ENCODE data around the gene APC. TPM values are rescaled to one million over a fixed set of nuclear protein-coding genes. Genes with fewer than 3 reads are reported as not detected.

The APC gene
- total RNA-seq: 39.8 TPM
- long read RNA-seq, full-length matches to known transcripts: 1 of 19 reads
- long read RNA-seq, partial matches to known transcripts: 9 of 19 reads
- long read RNA-seq, other reads (novel, unspliced or antisense): 9 of 19 reads

- DNase-seq (ENCODE audit: low spot score): peak; percentile 96
These were observed at the start of gene APC for GRCh38 chr5:112737463-112738190. Gene APC, plus strand, starts transcription at chr5:112737885. Its CDS starts 17,006 bp downstream, at chr5:112754891.

GRCh38 chr5:112689155-112689909 is 48.4 kb upstream of the APC start:
- DNase-seq (ENCODE audit: low spot score): no peak

GRCh38 chr5:112690605-112691338 is 46.9 kb upstream of the APC start:
- no peak for DNase-seq (ENCODE audit: low spot score)

GRCh38 chr5:112691339-112691680 is 46.4 kb upstream of the APC start:
- no peak for DNase-seq (ENCODE audit: low spot score)

DNA sequence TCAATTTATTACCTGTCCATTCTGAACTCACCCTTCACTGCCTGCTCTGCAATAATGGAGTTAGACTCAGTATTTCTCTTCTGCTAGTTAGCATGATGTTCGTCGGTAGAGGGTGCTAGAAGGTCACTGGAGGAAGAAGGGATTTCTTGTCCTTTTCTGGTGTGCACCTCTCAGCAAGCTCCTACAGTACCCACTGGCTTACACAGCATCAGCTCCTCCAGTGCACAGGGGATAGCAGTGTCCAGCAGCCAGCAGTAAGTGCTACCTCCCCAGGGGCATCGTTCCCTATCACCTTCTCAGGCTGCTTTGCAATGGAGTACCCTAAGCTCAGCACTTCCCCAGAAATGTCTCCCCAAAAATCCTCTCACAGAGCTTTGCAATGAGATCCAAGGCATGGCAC is 45.9 kb upstream of the APC start:
- DNase-seq (ENCODE audit: low spot score): no peak

GRCh38 chr5:112692472-112692871 is 45.2 kb upstream of the APC start:
- no peak for DNase-seq (ENCODE audit: low spot score)

DNA sequence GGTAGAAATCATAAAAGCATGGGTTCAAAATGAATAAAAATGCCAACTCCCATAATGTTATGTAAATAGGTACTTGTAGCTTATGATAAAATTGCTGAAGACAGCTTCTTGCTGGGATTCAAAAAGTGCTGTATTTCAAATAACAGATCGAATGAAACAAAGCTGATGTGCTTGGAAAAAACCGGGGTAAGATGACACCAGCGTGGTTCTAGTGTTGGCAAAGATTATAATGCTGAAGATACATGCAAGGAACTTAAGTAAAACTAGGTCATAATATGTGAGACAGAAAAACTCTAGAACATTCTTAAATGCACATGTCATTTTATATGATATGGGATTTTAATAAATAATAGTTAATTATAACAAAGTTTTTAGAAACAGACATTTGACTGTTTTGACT is 44.4 kb upstream of the APC start:
- DNase-seq (ENCODE audit: low spot score): no peak

GRCh38 chr5:112694853-112695709 is 42.6 kb upstream of the APC start:
- DNase-seq (ENCODE audit: low spot score): no peak

DNA sequence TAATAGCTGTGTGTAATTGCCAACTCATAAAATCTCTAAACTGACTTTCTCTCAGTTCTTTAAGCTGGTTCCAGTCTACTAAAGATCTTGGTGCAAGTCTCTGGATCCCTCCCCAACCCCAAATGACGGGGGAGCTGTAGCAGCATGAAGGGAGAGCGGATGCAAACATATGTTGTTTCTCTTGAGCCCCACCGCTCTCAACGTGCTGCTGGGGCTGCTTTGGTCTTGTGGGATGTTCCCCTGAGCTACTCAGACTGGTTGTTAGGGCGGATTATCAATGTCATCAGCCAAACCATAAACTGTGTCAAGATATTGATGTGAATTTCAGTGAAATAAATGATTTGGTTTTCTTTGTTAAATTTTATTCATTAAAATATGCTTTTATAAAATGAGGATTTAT is 40.9 kb upstream of the APC start:
- no peak for DNase-seq (ENCODE audit: low spot score)

DNA sequence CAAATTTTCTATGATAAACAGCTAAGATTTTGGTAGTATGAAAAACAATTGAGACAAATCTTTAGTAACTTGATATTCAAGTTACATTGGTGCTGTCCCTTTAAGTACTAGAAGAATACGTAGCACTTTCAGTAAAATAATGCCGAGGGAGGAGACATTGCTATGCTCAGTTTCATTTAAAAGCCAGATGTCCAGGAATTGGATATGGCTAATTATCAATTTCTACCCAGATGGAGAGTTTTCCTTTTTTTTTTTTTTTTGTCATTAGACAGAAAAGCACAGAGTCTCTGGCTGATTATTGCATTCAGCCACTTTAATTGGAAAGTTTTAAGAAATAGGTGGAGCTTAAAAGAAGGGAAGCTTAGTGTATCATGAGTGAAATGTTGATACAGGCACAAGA is 40.4 kb upstream of the APC start:
- no peak for DNase-seq (ENCODE audit: low spot score)

DNA sequence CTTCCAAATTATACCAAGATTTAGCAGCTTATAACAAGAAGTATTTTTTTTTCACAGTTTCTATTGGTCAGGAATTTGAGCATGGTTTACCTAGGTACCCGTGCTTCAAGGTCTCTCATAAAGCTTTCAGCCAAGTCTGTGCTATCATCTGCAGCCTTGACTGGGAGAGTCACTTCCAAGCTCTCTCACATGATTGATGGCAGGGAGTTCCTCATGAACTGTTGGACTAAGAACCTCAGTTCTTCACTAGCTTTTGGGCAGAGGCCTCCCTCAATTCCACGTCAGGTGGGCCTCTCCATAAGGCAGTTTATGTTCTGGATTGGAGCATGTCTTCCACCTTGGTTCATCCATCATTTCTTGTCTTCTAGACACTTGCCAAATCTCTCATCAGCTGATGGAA is 39.9 kb upstream of the APC start:
- no peak for DNase-seq (ENCODE audit: low spot score)

DNA sequence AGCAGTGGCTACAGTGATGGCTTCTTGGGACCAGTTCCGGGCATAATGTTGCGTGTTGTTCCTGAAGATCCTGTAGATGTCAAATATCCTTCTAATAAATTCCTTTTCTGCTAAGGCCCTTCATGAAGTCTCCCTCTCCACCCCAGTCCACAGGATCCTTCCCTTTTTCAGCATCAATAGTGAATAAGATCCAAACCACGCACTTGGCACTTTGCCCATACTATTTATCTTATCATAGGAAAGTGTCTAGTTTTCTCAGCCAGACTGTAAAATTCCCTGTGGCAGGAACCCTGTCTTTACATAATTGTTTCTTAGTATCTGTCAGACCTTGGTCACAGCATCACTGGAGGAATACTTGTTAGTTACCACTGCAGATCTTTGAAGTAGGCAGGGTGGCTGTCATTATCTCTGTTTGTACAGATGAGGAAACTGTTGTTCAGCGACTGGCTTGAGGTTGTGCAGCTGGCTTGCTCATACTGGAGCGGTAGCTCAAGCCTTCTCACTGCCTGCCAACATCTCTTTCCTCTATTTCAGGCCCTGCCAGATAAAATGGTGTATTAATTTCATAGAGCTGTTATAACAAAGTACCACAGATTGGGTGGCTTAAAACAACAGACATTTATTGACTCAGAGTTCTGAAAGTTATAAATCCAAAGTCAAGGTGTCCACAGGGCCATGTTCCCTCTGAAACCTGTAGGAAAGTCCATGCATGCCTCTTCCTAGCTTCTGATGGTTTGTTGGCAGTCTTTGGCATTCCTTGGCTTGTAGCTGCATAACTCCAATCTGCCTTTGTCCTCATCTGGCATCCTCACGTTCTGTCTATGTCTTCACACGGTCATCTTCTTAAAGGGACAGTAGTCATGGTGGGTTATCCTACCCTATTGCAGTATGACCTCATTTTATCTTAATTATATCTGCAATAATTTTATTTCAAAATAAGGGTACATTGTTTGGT is 33.5 kb upstream of the APC start:
- no peak for DNase-seq (ENCODE audit: low spot score)

DNA sequence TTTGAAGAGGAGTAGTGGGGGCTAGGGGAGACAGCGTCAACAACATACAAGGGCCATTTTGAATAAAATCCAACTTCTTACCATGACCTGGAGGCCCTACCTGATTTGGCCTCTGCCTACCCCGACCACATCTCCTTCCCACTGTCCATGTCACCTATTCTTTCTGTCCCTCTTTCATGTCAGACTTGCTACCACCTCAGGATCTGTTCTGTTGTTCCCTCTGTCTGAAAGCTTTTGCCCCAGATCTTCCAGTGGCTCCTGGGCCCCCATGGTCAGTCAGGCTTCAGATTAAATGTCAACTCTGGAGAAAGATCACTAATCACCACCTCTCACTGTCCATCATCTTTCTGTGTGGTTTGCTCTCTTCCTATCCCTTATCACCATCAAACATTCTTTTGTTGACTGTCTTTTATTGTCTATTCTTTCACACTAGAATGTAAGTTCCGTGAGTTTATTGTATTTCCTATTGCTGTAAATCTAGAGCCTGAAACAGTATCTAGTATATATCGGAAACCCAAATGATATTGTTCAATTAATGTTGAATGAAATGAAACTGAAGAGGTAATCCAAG is 31.2 kb upstream of the APC start:
- DNase-seq (ENCODE audit: low spot score): no peak

- peak; percentile 98 for DNase-seq (ENCODE audit: low spot score)
These were observed 30.2 kb upstream of the APC start for GRCh38 chr5:112707187-112708102.

GRCh38 chr5:112708103-112708622 is 29.5 kb upstream of the APC start:
- DNase-seq (ENCODE audit: low spot score): no peak

GRCh38 chr5:112709416-112709815 is 28.3 kb upstream of the APC start:
- no peak for DNase-seq (ENCODE audit: low spot score)

GRCh38 chr5:112710896-112711295 is 26.8 kb upstream of the APC start:
- DNase-seq (ENCODE audit: low spot score): no peak

DNA sequence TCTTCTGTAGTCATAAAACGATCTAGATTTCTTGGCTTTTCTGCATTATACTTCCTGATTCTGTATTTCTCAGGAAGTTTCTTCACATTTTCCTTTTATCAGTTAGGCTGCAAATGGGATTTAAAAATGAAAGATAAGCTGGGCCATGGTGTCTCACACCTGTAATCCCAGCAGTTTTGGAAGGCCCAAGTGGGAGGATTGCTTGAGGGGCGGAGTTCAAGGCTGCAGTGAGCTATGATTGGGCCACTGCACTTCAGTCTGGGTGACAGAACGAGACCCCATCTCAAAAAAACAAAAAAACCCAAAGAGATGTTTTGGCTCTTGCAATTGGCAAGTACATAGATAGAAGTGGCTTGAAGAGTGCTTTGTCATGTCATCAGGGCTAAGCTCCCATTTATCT is 26.2 kb upstream of the APC start:
- DNase-seq (ENCODE audit: low spot score): no peak
